ENCODE results near the gene MVB12B.

- no peak for TF ChIP-seq POLR2AphosphoS5 (IDR thresholded peaks at IDR 0.05; ENCODE audit: insufficient read depth in 1 of 2, low read depth in 1 of 2)
- no peak for TF ChIP-seq CTCF (IDR thresholded peaks at IDR 0.05)
These were observed 53.2 kb downstream of the MVB12B start for GRCh38 chr9:126379661-126380360.

All from vagina (tissue), 2 donors.